ENCODE results near the gene PTPMT1.
"Not testable (repeated sequence)": the region's sequence is repeated elsewhere in the genome, so short reads cannot be mapped to it uniquely, and the experiment has no call there.

- TF ChIP-seq, protein P1, sequence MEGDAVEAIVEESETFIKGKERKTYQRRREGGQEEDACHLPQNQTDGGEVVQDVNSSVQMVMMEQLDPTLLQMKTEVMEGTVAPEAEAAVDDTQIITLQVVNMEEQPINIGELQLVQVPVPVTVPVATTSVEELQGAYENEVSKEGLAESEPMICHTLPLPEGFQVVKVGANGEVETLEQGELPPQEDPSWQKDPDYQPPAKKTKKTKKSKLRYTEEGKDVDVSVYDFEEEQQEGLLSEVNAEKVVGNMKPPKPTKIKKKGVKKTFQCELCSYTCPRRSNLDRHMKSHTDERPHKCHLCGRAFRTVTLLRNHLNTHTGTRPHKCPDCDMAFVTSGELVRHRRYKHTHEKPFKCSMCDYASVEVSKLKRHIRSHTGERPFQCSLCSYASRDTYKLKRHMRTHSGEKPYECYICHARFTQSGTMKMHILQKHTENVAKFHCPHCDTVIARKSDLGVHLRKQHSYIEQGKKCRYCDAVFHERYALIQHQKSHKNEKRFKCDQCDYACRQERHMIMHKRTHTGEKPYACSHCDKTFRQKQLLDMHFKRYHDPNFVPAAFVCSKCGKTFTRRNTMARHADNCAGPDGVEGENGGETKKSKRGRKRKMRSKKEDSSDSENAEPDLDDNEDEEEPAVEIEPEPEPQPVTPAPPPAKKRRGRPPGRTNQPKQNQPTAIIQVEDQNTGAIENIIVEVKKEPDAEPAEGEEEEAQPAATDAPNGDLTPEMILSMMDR (IDR thresholded peaks at IDR 0.05) = not testable (repeated sequence)
- TF ChIP-seq POLR2AphosphoS5 (IDR thresholded peaks at IDR 0.05) = not testable (repeated sequence)
These were observed 39.4 kb upstream of the PTPMT1 start for GRCh38 chr11:47526032-47526431.
